SJCRH30 (cell line): ENCODE results near the gene PARN. TPM values are rescaled to one million over a fixed set of nuclear protein-coding genes. Genes with fewer than 3 reads are reported as not detected.

Experiments
- DNase-seq, 2 experiments: peaks; one replicate each; pipeline ENCODE4 v3.0.0-alpha.2; 2015 to 2020
- H3K27ac ChIP-seq: fragments of 250-450 bp; sonication (Bioruptor Pico); 2 replicates; pipeline ENCODE4 v1.5.1; 2020; ENCODE audit warnings: mild to moderate bottlenecking, moderate library complexity
- H3K27me3 ChIP-seq: fragments of 250-450 bp; sonication (Bioruptor Pico); 2 replicates; pipeline ENCODE4 v1.5.1; 2020; ENCODE audit warnings: mild to moderate bottlenecking, moderate library complexity
- H3K36me3 ChIP-seq: fragments of 250-450 bp; sonication (Bioruptor Pico); 2 replicates; pipeline ENCODE4 v1.5.1; 2020; ENCODE audit warnings: mild to moderate bottlenecking, moderate library complexity
- H3K4me1 ChIP-seq: fragments of 250-450 bp; sonication (Bioruptor Pico); 2 replicates; pipeline ENCODE4 v1.5.1; 2020; ENCODE audit warnings: mild to moderate bottlenecking, moderate library complexity
- H3K4me3 ChIP-seq: fragments of 250-450 bp; sonication (Bioruptor Pico); 2 replicates; pipeline ENCODE4 v1.5.1; 2020; ENCODE audit warnings: mild to moderate bottlenecking, moderate library complexity
- H3K9me3 ChIP-seq: fragments of 250-450 bp; sonication (Bioruptor Pico); replicated peaks from 2 replicates; pipeline ENCODE4 v1.5.1; 2020; ENCODE audit warnings: mild to moderate bottlenecking, moderate library complexity
- total RNA-seq: library from RNA; depleted of rRNA; stranded (reverse); fragments of >200 nt; shearing (Covaris generic); gene quantifications from 2 replicates; pipeline ENCODE4 v1.2.3, GENCODE V29; 2014

PARN gene
- total RNA-seq, 1 experiment from 2014 or later = 31.0 TPM

DNA sequence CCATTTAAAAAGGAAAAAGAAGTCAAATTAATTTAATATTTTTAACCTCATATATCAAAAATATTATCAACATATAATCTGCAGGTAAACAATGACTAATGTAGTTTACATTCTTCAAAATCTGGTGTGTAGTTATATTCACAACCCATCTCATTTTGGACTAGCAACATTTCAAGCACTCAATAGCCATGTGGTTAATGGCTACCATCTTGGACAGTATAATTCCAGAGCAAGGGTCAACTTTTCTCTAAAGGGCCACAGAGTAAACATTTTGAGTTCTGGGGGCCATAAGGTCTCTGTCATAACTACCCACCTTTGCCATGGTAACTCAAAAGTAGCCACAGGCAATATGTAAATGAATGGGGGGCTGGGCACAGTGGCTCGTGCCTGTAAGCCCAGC lies 153.9 kb downstream of the PARN start:
- Histone ChIP-seq H3K27me3 (no peaks in the 10 kb centered on the region), H3K4me1 (no peaks in the 10 kb centered on the region), H3K4me3 (no peak overlapping the region), H3K27ac (no peak overlapping the region), H3K36me3 (peaks cover 8% of the 10 kb centered on the region), H3K9me3 (no peaks in the 10 kb centered on the region)
- DNase-seq = no peak

DNA sequence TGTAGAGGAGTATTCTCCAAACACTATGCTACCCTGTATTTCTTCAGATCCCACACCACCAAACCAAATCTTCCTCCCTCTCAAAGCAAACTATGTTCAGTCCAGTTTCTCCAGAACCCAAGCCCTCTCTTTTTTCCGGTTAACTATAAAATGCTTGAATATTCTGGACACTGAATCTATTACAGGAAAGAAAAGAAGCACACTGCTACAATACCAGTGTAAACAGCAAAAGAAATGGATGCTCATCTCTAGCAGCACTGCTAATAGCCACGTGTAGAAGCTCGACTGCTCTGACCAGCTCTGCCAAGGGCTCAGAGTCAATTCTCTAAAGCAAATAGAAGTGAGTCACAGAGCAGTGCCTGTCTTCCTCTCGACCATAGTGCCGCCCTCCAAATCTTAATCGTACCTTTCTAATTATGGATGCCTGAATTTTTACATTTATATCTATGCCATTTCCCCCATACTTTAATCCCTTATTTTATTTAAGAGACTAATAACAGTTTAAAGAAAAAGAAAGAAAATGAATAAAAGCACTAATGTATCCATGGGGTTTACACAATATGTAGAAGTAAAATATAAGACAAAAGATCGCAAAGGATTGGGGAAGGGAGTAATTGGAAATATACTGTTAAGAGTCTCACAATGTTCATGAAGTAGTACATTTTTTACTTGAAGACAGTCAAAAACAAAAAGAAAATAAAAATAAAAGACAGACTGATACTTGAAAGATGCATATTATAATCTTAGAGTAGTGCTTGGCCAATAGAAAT lies 154.5 kb downstream of the PARN start:
- Histone ChIP-seq H3K9me3 (no peaks in the 10 kb centered on the region), H3K4me1 (no peaks in the 10 kb centered on the region), H3K36me3 (peaks cover 8% of the 10 kb centered on the region), H3K27me3 (no peaks in the 10 kb centered on the region), H3K4me3 (no peak overlapping the region), H3K27ac (no peak overlapping the region)
- no peak for DNase-seq

DNA sequence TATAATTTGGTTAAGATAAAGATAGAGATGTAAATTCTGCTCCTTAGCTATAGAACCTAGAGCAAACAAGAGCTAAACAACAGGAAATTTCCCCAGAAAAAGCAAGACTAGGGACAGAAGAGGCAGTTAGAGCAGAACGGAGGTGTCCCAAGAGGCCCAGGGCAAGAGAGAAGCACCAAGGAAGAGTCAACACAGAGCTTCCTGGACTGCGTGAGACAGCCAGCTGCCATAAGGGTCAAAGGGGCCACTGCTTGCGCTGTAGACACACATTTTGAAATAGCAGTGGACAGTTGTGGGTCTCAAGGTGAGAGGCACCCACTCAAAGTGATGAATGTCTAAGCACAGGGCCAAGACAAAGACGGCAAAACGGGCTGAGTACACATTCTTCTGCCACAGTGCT lies 156.6 kb downstream of the PARN start:
- Histone ChIP-seq H3K27me3 (no peaks in the 10 kb centered on the region), H3K27ac (no peak overlapping the region), H3K9me3 (no peaks in the 10 kb centered on the region), H3K4me3 (no peak overlapping the region), H3K36me3 (no peaks in the 10 kb centered on the region), H3K4me1 (no peaks in the 10 kb centered on the region)
- DNase-seq = no peak

- Histone ChIP-seq H3K27ac (no peak overlapping the region), H3K4me3 (no peak overlapping the region), H3K27me3 (no peaks in the 10 kb centered on the region), H3K9me3 (no peaks in the 10 kb centered on the region), H3K4me1 (no peaks in the 10 kb centered on the region), H3K36me3 (no peaks in the 10 kb centered on the region)
- no peak for DNase-seq
Measured at GRCh38 chr16:14472357-14472756, 157.7 kb downstream of the PARN start.

- no peak for DNase-seq
- Histone ChIP-seq H3K27ac (no peak overlapping the region), H3K9me3 (no peaks in the 10 kb centered on the region), H3K4me3 (no peak overlapping the region), H3K36me3 (no peaks in the 10 kb centered on the region), H3K4me1 (no peaks in the 10 kb centered on the region), H3K27me3 (no peaks in the 10 kb centered on the region)
Measured at GRCh38 chr16:14470788-14471187, 159.3 kb downstream of the PARN start.

- Histone ChIP-seq H3K27ac (no peak overlapping the region), H3K36me3 (no peaks in the 10 kb centered on the region), H3K27me3 (no peaks in the 10 kb centered on the region), H3K4me1 (no peaks in the 10 kb centered on the region), H3K9me3 (no peaks in the 10 kb centered on the region), H3K4me3 (no peak overlapping the region)
- DNase-seq = no peak
Measured at GRCh38 chr16:14465799-14466198, 164.3 kb downstream of the PARN start.

DNA sequence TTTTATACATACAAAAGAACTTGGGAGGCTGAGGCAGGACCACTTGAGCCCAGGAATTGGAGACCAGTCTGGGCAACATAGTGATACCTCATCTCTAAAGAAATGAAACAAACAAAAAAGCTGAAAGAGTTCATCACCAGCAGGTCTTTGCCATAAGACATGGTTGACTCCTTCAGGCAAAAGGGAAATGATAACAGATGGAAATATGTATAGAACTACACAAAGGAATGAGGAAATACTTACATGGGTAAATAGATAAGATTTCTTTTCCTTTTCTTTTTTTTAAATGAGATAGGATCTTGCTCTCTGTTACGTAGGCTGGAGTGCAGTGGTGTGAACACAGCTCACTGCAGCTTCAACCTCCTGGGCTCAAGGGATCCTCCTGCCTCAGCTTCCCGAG lies 165.3 kb downstream of the PARN start:
- Histone ChIP-seq H3K36me3 (no peaks in the 10 kb centered on the region), H3K27ac (no peak overlapping the region), H3K27me3 (no peaks in the 10 kb centered on the region), H3K4me3 (no peak overlapping the region), H3K4me1 (no peaks in the 10 kb centered on the region), H3K9me3 (no peaks in the 10 kb centered on the region)
- DNase-seq = no peak

DNA sequence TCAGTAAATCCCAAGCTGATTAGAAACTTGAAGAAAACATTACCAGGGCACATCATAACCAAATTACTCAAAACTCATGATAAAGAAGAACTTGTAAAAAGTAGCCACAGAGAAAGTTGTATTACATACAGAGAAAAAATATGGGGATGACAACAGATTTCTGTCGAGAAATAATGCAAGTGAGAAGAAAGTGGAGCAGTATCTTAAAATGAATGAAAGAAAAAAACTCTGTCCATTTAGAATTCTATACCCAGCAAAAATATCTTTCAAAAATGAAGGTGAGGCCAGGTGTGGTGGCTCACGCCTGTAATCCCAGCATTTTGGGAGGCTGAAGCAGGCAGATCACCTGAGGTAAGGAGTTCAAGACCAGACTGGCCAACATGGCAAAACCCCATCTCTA lies 165.9 kb downstream of the PARN start:
- no peak for DNase-seq
- no peak overlapping the region for H3K27ac ChIP-seq
- H3K4me1 ChIP-seq = no peaks in the 10 kb centered on the region
- no peaks in the 10 kb centered on the region for H3K9me3 ChIP-seq
- no peaks in the 10 kb centered on the region for H3K36me3 ChIP-seq
- H3K4me3 ChIP-seq = no peak overlapping the region
- no peaks in the 10 kb centered on the region for H3K27me3 ChIP-seq

GRCh38 chr16:14462811-14463210 lies 167.2 kb downstream of the PARN start:
- peaks cover 6% of the 10 kb centered on the region for H3K4me1 ChIP-seq
- no peak overlapping the region for H3K27ac ChIP-seq
- H3K36me3 ChIP-seq = no peaks in the 10 kb centered on the region
- H3K27me3 ChIP-seq = no peaks in the 10 kb centered on the region
- DNase-seq = no peak
- H3K9me3 ChIP-seq = no peaks in the 10 kb centered on the region
- no peak overlapping the region for H3K4me3 ChIP-seq

DNA sequence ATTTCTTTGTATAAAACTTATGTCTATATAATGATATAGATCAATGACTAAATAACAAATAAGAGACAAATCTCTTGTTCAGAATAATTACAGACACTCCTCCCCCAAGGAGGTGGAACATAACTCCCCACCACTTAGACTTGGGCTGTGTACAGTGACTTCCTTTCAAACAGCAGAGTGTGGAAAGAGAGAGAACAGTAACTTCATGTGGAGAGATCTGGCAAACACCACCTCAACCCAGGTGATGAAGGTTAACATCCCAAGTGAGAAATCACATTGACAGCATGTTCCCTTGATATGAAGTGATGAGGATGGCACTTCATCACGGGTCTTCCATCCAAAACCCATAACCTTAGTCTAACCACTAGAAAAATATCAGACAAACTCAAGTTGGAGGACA lies 169.3 kb downstream of the PARN start:
- no peaks in the 10 kb centered on the region for H3K36me3 ChIP-seq
- peaks cover 7% of the 10 kb centered on the region for H3K4me1 ChIP-seq
- no peaks in the 10 kb centered on the region for H3K27me3 ChIP-seq
- no peak overlapping the region for H3K27ac ChIP-seq
- H3K4me3 ChIP-seq = no peak overlapping the region
- no peaks in the 10 kb centered on the region for H3K9me3 ChIP-seq
- DNase-seq = no peak

DNA sequence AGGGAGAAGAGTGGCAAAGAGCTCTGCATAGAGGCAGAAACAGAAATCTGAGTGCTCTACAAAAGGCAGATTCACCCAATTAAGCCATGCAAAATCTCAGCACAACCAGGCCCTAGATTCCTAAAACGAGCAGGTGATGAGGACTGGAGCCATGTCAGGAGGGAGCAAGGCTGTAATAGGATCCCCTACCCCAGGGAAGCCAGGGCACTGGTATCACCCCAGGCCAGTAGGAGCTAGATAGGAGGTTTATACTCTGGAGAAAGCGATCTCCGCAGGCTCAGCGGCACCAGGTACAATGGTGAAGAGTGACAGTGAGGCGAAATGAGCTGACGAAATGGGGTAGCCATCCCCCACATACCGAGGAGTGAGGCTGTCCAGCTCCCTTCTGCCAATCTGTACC lies 171.5 kb downstream of the PARN start:
- Histone ChIP-seq H3K27me3 (no peaks in the 10 kb centered on the region), H3K36me3 (no peaks in the 10 kb centered on the region), H3K9me3 (no peaks in the 10 kb centered on the region), H3K4me1 (peaks cover 29% of the 10 kb centered on the region), H3K27ac (no peak overlapping the region), H3K4me3 (no peak overlapping the region)
- peak; percentile 13 to 63 for DNase-seq

GRCh38 chr16:14456793-14457481 lies 173.1 kb downstream of the PARN start:
- no peaks in the 10 kb centered on the region for H3K27me3 ChIP-seq
- peaks cover 32% of the 10 kb centered on the region for H3K4me1 ChIP-seq
- no peak overlapping the region for H3K27ac ChIP-seq
- H3K9me3 ChIP-seq = no peaks in the 10 kb centered on the region
- H3K4me3 ChIP-seq = no peak overlapping the region
- H3K36me3 ChIP-seq = no peaks in the 10 kb centered on the region
- DNase-seq = no peak

- Histone ChIP-seq H3K9me3 (no peaks in the 10 kb centered on the region), H3K27ac (no peak overlapping the region), H3K4me3 (no peak overlapping the region), H3K4me1 (peaks cover 32% of the 10 kb centered on the region), H3K27me3 (no peaks in the 10 kb centered on the region), H3K36me3 (no peaks in the 10 kb centered on the region)
- no peak for DNase-seq
Measured at GRCh38 chr16:14455573-14455972, 174.5 kb downstream of the PARN start.

DNA sequence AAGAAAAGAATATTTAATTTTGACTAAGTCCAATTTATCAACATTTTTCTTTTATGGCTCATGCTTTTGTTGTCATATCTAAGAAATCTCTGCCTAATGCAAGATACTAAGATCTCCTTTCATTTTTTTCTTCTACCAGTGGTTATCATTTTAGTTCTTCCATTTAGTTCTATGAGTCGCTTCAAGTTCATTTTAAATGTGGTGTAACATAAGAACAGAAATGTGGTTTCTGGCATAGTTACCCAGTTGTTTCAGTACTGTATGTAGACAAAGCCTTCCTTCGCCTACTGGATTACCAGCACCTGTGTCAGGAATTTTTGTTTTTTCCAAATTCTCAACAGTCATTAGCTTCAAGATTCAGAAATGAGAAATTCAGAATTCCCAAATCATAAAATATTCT lies 175.7 kb downstream of the PARN start:
- H3K4me3 ChIP-seq = no peak overlapping the region
- no peaks in the 10 kb centered on the region for H3K36me3 ChIP-seq
- no peaks in the 10 kb centered on the region for H3K9me3 ChIP-seq
- H3K27me3 ChIP-seq = no peaks in the 10 kb centered on the region
- peak overlapping the region; percentile 46 for H3K27ac ChIP-seq
- peak; percentile 14 to 76 for DNase-seq
- H3K4me1 ChIP-seq = peaks cover 32% of the 10 kb centered on the region

DNA sequence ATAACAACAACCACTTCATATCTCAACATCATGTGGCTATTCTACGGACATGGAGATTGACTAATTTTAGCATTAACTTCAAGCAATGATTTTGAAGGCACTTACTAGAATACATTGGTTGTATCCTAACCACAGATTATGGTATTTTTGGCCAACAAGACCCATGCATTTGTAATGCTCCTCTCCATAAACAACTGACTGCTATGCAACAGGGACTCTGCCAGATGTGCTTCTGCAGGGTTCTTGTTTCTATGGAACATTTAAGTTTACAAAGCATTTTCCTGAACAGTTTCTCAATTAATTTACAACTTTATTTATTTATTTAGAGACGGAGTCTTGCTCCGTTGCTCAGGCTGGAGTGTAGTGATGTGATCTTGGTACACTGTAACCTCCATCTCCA lies 178.0 kb downstream of the PARN start:
- Histone ChIP-seq H3K36me3 (no peaks in the 10 kb centered on the region), H3K4me3 (no peak overlapping the region), H3K27ac (no peak overlapping the region), H3K4me1 (peaks cover 26% of the 10 kb centered on the region), H3K27me3 (no peaks in the 10 kb centered on the region), H3K9me3 (no peaks in the 10 kb centered on the region)
- no peak for DNase-seq

- Histone ChIP-seq H3K27ac (no peak overlapping the region), H3K27me3 (no peaks in the 10 kb centered on the region), H3K4me3 (no peak overlapping the region), H3K4me1 (peaks cover 28% of the 10 kb centered on the region), H3K36me3 (no peaks in the 10 kb centered on the region), H3K9me3 (no peaks in the 10 kb centered on the region)
- no peak for DNase-seq
Measured at GRCh38 chr16:14450846-14451245, 179.2 kb downstream of the PARN start.
